B cell (primary cell): ENCODE measurements around the gene KCNH5. TPM values are rescaled to one million over a fixed set of nuclear protein-coding genes. Genes with fewer than 3 reads are reported as not detected.

Experiments
- ATAC-seq: fragments of 200-7000 bp; cut with Tn5 transposase; one replicate; pipeline ENCODE4 v1.10.0; 2021; ENCODE audit warnings: low read depth, mild to moderate bottlenecking, moderate number of reproducible peaks, moderate library complexity
- CTCF ChIA-PET: fragments of 350-600 bp; sonication (Branson Sonifier 250); formaldehyde crosslinking; loops from one replicate; lab custom pipeline; 2021; ENCODE audit warnings: antibody characterized with exemption, inconsistent platforms; lab: Charles Lee
- POLR2A ChIA-PET: fragments of 350-600 bp; sonication (Branson Sonifier 250); formaldehyde crosslinking; loops from one replicate; lab custom pipeline; 2021; ENCODE audit warnings: antibody characterized with exemption; lab: Charles Lee
- DNase-seq: peaks from one replicate; pipeline ENCODE4 v3.0.0; 2013
- H2AFZ ChIP-seq: 2 replicates; pipeline ENCODE4 v1.6.1; 2012; ENCODE audit warnings: mild to moderate bottlenecking, low read depth, low read length; ENCODE audit not compliant: insufficient read depth, poor library complexity, severe bottlenecking
- H3K27ac ChIP-seq, 2 donors: 1 replicate in 1 of 2; 2 replicates in 1 of 2; pipeline ENCODE4 v1.5.1; 2012 to 2013; ENCODE audit warnings: low read length in 2 of 2, mild to moderate bottlenecking in 2 of 2, moderate library complexity in 1 of 2
- H3K27me3 ChIP-seq, 4 experiments: fragments of 200-600 bp in 1 of 4; sonication (generic) in 1 of 4; replicated peaks in 1 of 4; 1 replicate in 2 of 4; 2 replicates in 2 of 4; pipeline versions ENCODE4 v1.6.1 to v1.7.0; 2013 to 2016; ENCODE audit warnings: low read length in 3 of 4, mild to moderate bottlenecking in 2 of 4, mixed read lengths in 1 of 4, moderate library complexity in 1 of 4; ENCODE audit not compliant: insufficient read depth in 4 of 4, control insufficient read depth in 3 of 4; ENCODE audit errors: control extremely low read depth in 1 of 4
- H3K36me3 ChIP-seq, 2 experiments: replicated peaks in 1 of 2; 1 replicate in 1 of 2; 2 replicates in 1 of 2; pipeline versions ENCODE4 v1.6.1 to v1.7.1; 2013; ENCODE audit warnings: low read length in 1 of 2; ENCODE audit not compliant: insufficient read depth in 2 of 2, control insufficient read depth in 1 of 2; ENCODE audit errors: control extremely low read depth in 1 of 2, extremely low read depth in 1 of 2
- H3K4me1 ChIP-seq, 2 donors: fragments of 200-600 bp in 1 of 2; sonication (generic) in 1 of 2; 1 replicate in 1 of 2; 2 replicates in 1 of 2; pipeline versions ENCODE4 v1.5.1 to v1.6.1; 2013 to 2017; ENCODE audit warnings: low read length in 2 of 2; ENCODE audit not compliant: control insufficient read depth in 2 of 2, insufficient read depth in 2 of 2
- H3K4me2 ChIP-seq: replicated peaks from 2 replicates; pipeline ENCODE3; 2012; ENCODE audit warnings: mild to moderate bottlenecking, low read depth, low read length; ENCODE audit not compliant: poor library complexity, severe bottlenecking
- H3K4me3 ChIP-seq, 5 experiments: fragments of 200-600 bp in 1 of 5; sonication (generic) in 1 of 5; 1 replicate in 3 of 5; 2 replicates in 2 of 5; pipeline versions ENCODE4 v1.5.1 to v1.7.0; 2011 to 2016; ENCODE audit warnings: low read length in 4 of 5, mild to moderate bottlenecking in 4 of 5, low read depth in 2 of 5, control low read depth in 1 of 5, moderate library complexity in 1 of 5; ENCODE audit not compliant: insufficient read depth in 1 of 5; ENCODE audit errors: control extremely low read depth in 1 of 5, extremely low read depth in 1 of 5
- H3K79me2 ChIP-seq: fragments of 200-600 bp; sonication (generic); one replicate; pipeline ENCODE4 v1.6.0; 2016; ENCODE audit warnings: low read length; ENCODE audit not compliant: control insufficient read depth, insufficient read depth
- H3K9ac ChIP-seq: fragments of 200-600 bp; sonication (generic); 2 replicates; pipeline ENCODE4 v1.6.1; 2017; ENCODE audit warnings: mild to moderate bottlenecking, low read length, moderate library complexity
- H3K9me3 ChIP-seq, 3 donors: one replicate each; pipeline versions ENCODE4 v1.6.1 to v1.7.1; 2013; ENCODE audit warnings: low read length in 2 of 3; ENCODE audit not compliant: control insufficient read depth in 2 of 3, insufficient read depth in 1 of 3; ENCODE audit errors: control extremely low read depth in 1 of 3
- H4K20me1 ChIP-seq: 2 replicates; pipeline ENCODE4 v1.6.0; 2012; ENCODE audit warnings: mild to moderate bottlenecking, low read length; ENCODE audit not compliant: insufficient read depth, control insufficient read depth, poor library complexity, severe bottlenecking
- H3K27ac Mint-ChIP-seq: one replicate; pipeline ENCODE4 v1.8.0; 2021; ENCODE audit warnings: mixed read lengths
- H3K27me3 Mint-ChIP-seq: one replicate; pipeline ENCODE4 v1.8.0; 2021; ENCODE audit warnings: mixed read lengths
- H3K4me1 Mint-ChIP-seq: one replicate; pipeline ENCODE4 v1.8.0; 2021; ENCODE audit warnings: mixed read lengths
- H3K4me3 Mint-ChIP-seq: one replicate; pipeline ENCODE4 v1.8.0; 2021; ENCODE audit warnings: mixed read lengths
- H3K9me3 Mint-ChIP-seq: one replicate; pipeline ENCODE4 v1.8.0; 2022; ENCODE audit warnings: mixed read lengths; ENCODE audit not compliant: insufficient read depth
- EZH2 ChIP-seq: IDR thresholded peaks from 2 replicates; pipeline ENCODE4 v1.6.1; 2012; ENCODE audit warnings: borderline replicate concordance, low read depth, mild to moderate bottlenecking, moderate library complexity, low read length; ENCODE audit not compliant: insufficient read depth, poor library complexity, severe bottlenecking
- WGBS: methylation state at CpG from one replicate; pipeline ENCODE4 v1.1.5; 2013; ENCODE audit warnings: missing lambda C conversion rate; ENCODE audit not compliant: insufficient coverage; 5-methylcytosine and 5-hydroxymethylcytosine counted together
- intact Hi-C: fragments of 100-400 bp; cut with micrococcal nuclease; formaldehyde crosslinking; loops from one replicate; pipeline ENCODE4 v1.10.0; 2022
- polyA plus RNA-seq: library from polyadenylated mRNA; depleted of rRNA; stranded (reverse); fragments of >200 nt; gene quantifications from 2 replicates; pipeline ENCODE4 v1.2.3, GENCODE V29; 2012
- total RNA-seq, 2 donors: library from RNA; stranded (reverse); fragments of 120-200 nt in 1 of 2; gene quantifications; 1 replicate in 1 of 2; 2 replicates in 1 of 2; pipeline versions ENCODE4 v1.2.3 to v1.2.4, GENCODE V29; 2013 to 2022
- TF ChIP-seq, protein P1 (sequence below): fragments of 200-600 bp; IDR thresholded peaks from one replicate; pipeline ENCODE4 v1.8.0; 2022; ENCODE audit warnings: antibody characterized with exemption, mild to moderate bottlenecking

Gene KCNH5
- total and polyA plus RNA-seq, 2 donors (not counting 1 experiment from before 2014, with no cell fraction given) = not detected

DNA sequence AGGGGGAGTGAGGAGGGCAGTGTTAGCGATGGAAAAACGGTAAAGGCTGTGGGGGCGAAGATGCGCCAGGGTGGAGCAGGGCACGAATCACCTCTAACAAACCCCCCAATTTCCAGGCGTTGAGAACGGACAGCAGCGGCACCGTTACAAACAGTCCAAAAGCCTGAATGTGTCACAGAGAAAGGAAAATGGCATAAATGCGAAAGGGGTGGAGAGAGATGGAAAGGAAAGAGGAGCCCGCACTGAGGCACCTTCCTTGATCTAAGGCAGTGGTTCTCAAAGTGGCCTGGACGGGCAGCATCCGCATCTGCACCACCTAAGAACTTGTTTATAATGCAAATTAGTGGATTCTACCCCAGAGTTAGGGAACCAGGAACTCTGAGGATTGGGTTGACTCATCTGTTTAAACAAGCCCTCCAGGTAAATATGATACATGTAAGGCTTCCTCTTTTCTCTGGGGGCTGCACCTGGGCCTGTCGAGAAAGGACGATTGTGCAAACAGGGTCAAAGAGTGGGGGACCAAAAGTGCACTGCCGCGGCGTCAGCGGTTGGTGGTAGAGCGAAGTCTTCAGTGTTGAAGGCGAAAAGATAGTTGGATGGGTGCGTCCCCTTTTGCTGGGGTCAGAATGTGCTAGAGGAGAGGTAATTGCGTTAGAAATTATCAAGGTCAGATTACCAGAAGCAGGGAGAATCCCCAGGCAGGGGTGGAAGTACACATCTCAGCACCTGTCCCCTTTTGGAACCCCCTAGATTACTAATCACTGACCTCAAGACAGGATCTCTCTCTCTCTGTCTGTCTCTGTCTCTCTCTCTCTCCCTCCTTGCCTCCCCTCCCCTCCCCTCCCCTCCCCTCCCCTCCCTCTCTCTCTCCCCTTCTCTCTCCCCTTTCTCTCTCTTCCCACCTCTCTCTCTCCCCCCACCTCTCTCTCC is 1.3 kb upstream of the KCNH5 start:
- peaks cover 38% of the 10 kb centered on the region for H3K27me3 Mint-ChIP-seq
- ATAC-seq = no peak

More for the DNA sequence above, 1.3 kb upstream of the KCNH5 start:
- H3K9ac ChIP-seq = no peak overlapping the region
- Mint-ChIP-seq H3K9me3 (no peaks in the 10 kb centered on the region), H3K4me1 (peaks cover 8% of the 10 kb centered on the region), H3K27ac (no peak overlapping the region), H3K4me3 (no peak overlapping the region)
- peaks cover 0 to 2% of the 10 kb centered on the region in 2 donors for H3K4me1 ChIP-seq
- H3K27me3 ChIP-seq = peaks cover 0 to 21% (median 15%) of the 10 kb centered on the region in 4 experiments
- no peak overlapping the region for H3K4me3 ChIP-seq
- no peak overlapping the region for H2AFZ ChIP-seq
- H4K20me1 ChIP-seq = no peaks in the 10 kb centered on the region
- CTCF ChIA-PET = no interaction called here
- intact Hi-C loops = no loop called here
- no peak for TF ChIP-seq EZH2
- TF ChIP-seq, protein P1, sequence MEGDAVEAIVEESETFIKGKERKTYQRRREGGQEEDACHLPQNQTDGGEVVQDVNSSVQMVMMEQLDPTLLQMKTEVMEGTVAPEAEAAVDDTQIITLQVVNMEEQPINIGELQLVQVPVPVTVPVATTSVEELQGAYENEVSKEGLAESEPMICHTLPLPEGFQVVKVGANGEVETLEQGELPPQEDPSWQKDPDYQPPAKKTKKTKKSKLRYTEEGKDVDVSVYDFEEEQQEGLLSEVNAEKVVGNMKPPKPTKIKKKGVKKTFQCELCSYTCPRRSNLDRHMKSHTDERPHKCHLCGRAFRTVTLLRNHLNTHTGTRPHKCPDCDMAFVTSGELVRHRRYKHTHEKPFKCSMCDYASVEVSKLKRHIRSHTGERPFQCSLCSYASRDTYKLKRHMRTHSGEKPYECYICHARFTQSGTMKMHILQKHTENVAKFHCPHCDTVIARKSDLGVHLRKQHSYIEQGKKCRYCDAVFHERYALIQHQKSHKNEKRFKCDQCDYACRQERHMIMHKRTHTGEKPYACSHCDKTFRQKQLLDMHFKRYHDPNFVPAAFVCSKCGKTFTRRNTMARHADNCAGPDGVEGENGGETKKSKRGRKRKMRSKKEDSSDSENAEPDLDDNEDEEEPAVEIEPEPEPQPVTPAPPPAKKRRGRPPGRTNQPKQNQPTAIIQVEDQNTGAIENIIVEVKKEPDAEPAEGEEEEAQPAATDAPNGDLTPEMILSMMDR = no peak
- DNase-seq = no peak
- no peak overlapping the region for H3K27ac ChIP-seq
- no peak overlapping the region for H3K4me2 ChIP-seq
- POLR2A ChIA-PET = no interaction called here
- WGBS = 36% methylated on average over 7 of the region's 23 CpGs
- no peaks in the 10 kb centered on the region for H3K79me2 ChIP-seq
- peaks cover 0 to 6% (median 1%) of the 10 kb centered on the region in 3 donors for H3K9me3 ChIP-seq
- H3K36me3 ChIP-seq = no peaks in the 10 kb centered on the region
